ENCODE data around the gene ZNF408. TPM values are rescaled to one million over a fixed set of nuclear protein-coding genes. Genes with fewer than 3 reads are reported as not detected.

ZNF408 gene
- 13.6 and 14.6 TPM in 2 replicates for total RNA-seq (2014; rRNA removed; shearing (Covaris generic))

DNA sequence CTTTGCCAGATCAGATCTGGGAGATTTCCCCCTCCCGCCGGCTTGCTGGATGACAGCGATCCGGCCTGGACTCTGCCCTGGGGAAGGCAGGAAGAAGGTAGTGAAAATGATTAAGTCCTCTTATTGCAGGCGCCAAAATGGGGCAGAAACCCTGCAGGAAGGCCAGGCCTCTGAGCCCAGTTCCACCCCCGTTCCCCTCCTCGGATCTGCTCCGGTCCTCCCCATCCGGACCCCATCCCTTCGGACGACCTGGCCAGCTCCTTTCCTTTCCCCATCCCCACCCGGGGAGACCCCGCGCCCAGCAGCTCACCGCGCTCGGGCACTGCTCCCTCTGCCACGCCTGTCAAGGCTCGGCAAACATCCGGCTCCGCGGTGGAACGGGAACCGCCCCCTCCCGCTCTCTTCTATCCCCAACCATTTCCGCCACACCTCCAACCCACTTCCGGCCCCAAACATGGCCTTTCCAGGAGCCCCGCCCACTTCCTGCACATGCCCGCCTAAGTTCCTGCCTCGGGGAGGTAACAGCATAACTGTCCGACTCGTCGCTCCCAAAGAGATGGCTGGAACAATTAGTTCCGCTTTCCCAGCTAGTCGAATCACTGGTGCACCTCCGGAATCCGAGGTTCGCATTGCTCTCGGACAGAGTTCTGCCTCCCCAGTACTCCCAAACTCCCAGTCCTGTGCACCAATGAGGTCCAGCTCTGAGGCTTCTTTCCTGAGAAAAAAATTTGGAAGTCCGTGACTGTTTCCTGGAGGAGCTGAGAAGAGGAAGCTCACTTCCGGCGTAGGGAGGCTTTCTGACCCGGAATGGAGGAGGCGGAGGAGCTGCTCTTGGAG is at the start of gene ZNF408, which contains the start of gene ARHGAP1:
Gene ZNF408 (plus strand): TSS at position 791 of the 837 bp plus-strand sequence. CDS start 17 bp downstream, at position 808.
Gene ARHGAP1 (minus strand): TSS at position 379 of the 837 bp plus-strand sequence. CDS start 4,512 bp downstream, outside the sequence.

DNA sequence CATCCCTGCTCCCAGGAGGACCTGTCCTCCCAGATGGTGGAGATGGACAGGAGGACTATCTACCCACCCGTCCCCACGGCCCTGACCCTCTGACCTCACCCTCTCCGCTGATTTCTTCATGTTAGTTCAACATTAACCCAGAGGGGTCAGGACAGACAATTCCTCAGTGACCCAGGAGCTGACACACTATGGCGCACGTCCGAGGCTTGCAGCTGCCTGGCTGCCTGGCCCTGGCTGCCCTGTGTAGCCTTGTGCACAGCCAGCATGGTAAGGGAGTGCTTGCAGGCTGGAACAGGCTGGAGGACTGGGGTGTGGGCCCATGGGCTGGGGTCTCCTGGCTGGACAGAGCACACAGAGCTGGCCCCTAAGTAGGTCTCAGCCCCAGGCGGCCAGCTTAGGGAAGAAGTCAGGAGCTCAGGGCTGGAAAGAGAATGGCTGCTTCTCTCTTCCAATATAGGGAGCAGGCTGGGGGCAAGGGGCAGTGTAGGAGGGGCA is 18.3 kb downstream of the ZNF408 start, which contains the start of gene F2:
Gene F2 (plus strand): TSS at position 166 of the 495 bp plus-strand sequence. CDS start 23 bp downstream, at position 189.

Small RNA genes within 50 kb of the gene (small RNA-seq; reads per million reads assigned to genes)
- not detected for gene MIR5582

Other genes starting within 250 kb of the ZNF408 start
- gene AMBRA1, start 107.0 kb upstream of the ZNF408 start, total RNA-seq (2014; rRNA removed; shearing (Covaris generic)): 21.6 and 30.4 TPM in 2 replicates
- 4.6 and 5.7 TPM in 2 replicates for gene HARBI1, start 83.8 kb upstream of the ZNF408 start, total RNA-seq (2014; rRNA removed; shearing (Covaris generic))
- 144 and 164 TPM in 2 replicates for gene ATG13, start 83.5 kb upstream of the ZNF408 start, total RNA-seq (2014; rRNA removed; shearing (Covaris generic))
- 27.6 and 33.6 TPM in 2 replicates for gene ARHGAP1, start 412 bp upstream of the ZNF408 start, total RNA-seq (2014; rRNA removed; shearing (Covaris generic))
- gene F2, start 18.2 kb downstream of the ZNF408 start, total RNA-seq (2014; rRNA removed; shearing (Covaris generic)): not detected in 2 replicates
- 92.5 and 102 TPM in 2 replicates for gene CKAP5, start 145.2 kb downstream of the ZNF408 start, total RNA-seq (2014; rRNA removed; shearing (Covaris generic))
- gene LRP4, start 217.5 kb downstream of the ZNF408 start, total RNA-seq (2014; rRNA removed; shearing (Covaris generic)): 2.8 and 3.2 TPM in 2 replicates
- gene CSTPP1, start 235.7 kb downstream of the ZNF408 start, total RNA-seq (2014; rRNA removed; shearing (Covaris generic)): 26.3 and 28.1 TPM in 2 replicates

Data from A375 (cell line).